D341Med (cell line): Measurements from ENCODE around the gene SMARCB1.

Source experiments
- DNase-seq: peaks from one replicate; pipeline ENCODE4 v3.0.0; 2012; ENCODE audit warnings: low spot score

The SMARCB1 gene

DNA sequence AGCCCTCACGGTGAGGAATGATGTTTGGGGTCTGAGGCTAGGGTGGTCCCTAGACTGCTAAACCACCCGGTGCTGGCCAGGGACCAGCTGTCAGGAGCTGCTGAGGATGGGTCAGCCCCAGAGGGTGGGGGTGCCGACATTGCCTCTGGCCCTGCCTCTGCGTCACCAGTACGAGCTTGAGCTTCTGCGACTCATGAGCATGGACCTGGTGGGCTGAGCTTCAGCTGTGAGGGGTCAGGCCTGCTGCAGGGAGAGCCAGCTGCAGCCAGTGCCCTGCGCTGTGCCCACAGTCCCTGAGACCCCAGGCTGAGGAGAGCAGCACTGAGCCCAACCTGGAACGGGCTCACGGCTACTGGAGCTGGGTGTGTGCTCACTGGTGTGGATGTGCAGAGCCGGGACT lies 45.0 kb downstream of the SMARCB1 start:
- DNase-seq, result no peak

DNA sequence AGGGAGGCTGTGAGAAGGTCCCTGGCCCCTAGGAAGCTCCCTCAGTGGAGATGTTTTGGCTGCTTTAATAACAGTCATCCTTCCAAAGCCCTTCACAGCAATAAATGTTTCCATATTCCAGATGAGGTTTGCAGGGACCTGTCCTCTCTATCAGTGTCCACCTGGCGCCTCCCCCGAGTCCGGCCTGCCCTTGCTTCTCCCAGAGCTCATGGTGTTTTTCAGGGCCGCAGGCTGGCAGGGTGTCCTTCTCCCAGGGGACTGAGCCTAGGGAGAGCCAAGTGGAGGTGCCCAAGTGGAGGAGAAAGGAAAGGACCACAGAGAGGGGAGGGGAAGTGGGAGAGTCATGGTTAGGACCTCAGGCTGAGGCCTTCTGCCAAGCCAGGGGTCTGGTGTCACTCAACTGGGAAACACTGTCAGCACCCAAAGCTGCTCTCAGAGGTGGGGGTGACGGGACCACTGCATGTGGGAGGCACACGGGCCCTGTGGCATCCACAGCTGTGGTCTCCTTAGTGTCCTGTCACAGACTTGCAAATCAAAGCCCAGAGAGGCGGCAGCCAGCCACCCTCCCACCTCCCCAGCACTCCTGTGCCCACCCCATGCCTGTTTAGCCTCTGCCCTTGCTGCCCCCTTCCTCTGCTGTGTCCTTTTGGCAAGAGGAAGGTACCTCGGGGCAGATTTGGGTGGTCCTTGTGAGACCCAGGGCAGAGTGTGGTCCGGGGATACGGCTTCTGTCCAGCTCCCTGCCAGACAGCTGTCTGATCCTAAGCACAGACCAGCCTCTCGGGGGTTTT lies 45.7 kb downstream of the SMARCB1 start:
- no peak for DNase-seq

DNA sequence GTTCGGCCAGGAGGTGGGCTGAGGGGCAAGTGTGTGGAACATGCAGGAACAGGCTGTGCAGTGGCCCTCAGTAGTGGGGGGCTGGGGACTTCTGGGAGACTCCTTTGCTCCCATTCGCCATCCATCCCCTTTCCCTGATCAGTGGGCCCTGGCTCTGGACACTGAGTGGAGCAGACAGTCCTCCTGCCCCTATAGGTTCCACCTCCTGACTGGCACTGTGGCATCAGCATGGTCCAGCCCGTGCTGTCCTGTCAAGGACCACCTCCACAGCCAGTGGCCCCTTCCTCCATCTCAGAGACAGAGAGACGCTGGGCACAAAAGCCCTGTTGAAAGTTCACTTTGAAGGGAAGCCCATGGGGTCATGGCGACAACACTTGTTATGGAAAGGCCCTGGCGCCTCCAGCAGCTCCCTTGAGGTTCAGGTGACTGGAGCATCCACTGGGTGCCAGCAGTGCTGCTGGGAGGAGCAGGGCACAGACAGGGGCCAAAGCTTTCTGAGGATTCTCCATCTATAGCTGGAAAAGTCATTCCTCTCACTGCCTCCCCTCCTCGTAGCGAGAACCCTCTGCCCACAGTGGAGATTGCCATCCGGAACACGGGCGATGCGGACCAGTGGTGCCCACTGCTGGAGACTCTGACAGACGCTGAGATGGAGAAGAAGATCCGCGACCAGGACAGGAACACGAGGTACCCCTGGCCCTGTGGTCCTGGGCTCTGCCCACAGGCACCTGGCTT lies 46.4 kb downstream of the SMARCB1 start:
- no peak for DNase-seq

DNA sequence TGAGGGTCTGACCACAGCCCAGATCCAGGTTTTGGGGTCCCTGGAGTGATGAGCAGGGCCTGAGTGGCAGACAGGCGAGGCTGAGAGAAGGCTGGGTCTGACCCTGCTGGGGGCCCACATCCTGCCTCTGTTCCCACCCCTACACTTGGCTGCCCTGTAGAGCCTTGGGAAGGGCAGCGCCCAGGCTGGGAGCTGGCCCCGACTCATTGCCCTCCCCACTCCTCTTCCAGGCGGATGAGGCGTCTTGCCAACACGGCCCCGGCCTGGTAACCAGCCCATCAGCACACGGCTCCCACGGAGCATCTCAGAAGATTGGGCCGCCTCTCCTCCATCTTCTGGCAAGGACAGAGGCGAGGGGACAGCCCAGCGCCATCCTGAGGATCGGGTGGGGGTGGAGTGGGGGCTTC lies 47.1 kb downstream of the SMARCB1 start:
- DNase-seq, result peak; percentile 20

DNA sequence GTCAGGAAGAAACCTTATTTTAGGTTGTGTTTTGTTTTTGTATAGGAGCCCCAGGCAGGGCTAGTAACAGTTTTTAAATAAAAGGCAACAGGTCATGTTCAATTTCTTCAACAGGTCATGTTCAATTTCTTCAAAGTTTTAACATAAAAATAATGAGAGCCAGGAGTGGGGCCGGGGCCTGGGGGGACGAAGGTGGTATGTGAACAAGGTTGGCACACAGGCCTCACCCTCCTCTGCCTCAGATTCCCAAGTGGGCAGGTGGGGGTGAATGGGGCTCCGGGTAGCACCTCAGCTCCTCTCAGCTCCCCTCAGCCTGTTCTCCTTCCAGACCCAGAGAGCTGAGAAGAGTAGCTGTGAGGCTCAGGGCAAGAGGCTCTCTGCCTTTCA lies 47.6 kb downstream of the SMARCB1 start:
- no peak for DNase-seq

DNA sequence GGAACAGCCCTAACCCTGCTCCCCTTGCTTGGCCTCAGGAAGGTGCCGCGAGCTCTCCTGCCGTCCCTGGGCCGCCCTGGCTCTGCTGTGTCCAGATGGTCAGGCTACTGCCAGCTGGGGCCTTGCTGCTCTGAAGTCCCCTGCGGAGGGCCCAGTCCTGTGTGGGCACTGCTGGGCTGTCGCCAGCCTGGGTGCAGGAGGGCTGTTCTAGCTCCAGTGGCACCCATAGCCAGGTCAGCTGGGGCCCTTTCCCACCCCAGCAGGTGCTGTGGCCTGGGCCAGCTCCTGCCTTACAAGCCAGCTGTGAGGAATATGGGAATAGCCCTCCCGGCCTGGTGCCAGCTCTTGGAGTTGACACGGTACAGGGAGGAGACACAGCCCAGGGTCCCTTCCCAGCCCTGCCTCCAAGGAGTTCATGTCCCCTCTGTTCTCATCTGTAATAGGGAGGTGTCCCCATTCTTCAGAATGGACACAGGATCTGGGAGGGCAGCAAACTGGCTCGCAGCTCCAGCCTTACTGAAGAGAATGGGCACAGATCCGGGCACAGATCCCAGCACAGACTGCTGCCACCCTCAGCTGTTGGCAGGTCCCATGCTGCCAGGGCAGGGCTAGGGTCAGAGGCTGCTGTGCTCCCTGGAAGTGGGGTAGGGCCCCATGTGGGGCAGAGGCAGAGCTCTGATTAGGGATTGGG lies 48.2 kb downstream of the SMARCB1 start:
- peak; percentile 13 for DNase-seq

DNA sequence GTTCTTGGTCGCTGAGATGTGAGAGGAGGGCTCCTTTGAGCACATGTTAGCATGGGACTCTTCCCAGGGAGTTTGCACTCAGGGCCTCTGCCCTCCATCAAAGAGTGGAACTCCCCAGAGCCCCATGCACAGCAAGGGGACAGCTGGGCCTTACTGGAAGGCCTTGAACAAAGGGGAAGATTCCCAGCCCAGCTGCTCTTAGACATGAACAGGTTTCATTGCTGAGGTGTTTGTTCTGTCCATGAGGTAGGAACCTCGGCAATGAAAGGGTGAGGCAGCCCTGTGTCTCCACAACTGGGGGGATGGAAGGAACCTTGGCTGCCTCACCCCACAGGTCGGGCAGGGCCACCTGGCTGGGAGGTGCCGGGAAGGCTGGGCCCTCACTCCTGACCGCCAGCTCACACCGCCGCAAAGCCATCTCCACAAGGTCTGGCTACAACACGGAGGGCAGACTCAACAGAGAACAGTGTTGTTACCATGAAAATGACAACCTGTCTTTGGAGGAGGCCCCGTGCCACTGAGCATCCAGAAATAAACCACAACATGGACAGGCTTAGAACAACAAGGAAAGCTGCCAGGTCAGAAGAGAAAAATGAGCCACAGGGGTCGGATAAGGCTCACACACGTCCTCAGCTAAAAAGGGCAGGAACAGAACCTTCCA lies 48.8 kb downstream of the SMARCB1 start:
- peak; percentile 16 for DNase-seq

DNA sequence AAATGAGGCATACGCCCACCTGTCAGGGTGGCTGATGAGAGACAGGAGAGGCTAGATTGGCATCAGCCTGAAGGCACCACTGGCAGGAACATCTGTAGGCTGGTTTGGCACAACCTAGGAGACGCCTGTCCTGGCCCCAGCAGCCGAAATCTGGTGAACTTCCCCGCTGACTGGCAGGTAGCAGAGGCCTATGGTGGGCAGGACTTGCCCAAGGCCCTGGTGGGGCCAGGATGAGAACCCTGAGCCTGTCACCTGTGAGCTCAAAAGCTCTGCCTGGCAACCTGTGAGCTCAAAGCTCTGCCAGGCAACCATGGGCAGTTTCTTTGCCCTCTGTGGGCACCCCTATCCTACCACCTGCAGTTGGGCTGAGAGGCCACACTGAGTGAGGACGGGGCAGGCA lies 49.5 kb downstream of the SMARCB1 start:
- DNase-seq, result peak; percentile 20

DNA sequence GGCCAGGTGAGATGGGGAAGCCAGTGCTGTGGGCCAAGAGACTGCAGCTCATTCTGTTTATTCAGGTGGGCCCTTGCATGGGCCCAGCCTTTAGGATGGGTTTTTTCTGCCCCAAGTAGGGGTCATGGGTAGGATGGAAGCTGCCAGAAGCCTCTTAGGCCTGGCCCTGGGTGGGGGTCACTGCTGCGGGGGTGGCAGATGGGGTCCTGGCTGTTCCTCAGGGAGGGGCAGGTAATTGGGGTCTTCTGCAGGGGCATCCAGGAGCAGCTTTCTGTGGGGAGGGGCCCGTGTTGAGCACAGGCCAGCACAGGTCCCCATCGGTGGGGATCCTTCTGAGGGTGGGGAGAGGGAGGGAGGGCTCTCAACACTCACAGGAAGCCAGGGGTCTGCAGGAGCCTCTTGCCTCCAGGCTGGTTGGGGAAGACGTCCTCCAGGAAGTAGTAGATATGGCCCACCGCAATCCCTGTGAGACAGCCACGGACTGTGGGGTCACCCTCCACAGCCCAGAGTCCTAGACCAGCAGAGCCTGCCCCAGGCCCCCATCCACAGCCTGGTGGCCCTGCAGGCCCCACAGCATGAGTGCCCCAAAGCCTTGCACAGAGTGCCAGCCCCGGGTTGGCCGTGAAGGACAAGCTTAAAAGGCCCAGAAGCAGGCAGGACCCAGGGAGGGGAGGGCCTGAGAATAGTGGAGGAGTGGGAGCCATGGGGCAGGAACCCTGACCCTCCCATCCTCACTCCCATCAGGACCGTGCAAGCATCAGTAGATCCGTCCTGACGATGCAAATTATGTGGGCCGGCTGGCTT lies 50.1 kb downstream of the SMARCB1 start:
- DNase-seq, result no peak

DNA sequence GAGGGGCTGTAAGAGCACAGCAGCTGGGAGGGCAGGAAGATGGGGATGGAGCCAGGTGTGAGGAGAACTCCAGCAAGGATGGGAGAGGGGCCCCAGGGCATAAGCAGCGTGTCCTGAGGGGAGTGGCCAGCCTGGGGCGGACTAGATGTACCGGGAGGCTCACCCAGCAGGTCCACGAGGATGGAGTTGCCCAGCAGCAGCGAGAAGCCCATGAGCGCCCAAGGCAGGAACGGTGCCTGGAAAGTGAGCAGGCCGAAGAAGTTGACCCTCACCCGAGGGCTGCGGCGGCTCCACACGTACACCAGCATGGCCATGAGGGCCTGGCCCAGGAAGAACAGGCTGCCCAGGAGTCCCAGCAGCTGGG lies 50.7 kb downstream of the SMARCB1 start:
- DNase-seq, result no peak

DNA sequence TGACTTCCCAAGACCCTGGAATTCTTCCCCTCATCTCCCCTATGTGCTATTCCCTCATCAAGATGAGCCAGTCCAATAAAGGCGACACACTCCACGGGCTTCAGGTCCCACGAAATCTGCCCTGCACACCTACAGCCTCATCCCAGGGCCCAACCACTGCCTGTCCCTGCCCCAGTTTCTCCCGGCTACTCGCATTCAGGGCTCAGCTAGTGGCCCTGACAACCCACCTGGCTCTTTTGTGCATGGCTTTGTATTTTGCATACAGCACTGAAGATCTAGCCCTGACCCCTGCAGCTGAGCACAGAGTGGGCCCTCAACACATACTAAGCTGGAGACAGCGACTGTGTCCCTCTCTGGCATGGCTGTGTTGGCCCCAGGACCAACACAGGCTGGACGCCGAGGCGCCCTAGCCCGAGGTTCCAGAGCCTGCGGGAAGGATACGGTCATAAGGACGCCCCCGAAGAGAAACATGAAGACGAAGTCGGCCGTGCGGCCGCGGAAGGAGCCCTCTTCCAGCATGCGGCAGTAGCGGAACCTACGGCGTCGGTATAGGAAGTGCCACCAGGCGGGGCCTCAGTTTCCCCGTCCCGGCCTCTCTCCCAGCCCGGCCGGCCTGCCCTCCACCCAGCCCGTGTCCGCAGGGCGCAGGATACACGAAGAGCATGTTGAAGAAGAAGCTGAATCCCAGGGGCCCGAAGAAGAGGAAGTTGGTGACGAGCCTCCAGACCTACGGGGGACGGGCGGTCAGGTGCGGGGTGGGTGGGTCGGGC lies 51.3 kb downstream of the SMARCB1 start:
- no peak for DNase-seq

DNA sequence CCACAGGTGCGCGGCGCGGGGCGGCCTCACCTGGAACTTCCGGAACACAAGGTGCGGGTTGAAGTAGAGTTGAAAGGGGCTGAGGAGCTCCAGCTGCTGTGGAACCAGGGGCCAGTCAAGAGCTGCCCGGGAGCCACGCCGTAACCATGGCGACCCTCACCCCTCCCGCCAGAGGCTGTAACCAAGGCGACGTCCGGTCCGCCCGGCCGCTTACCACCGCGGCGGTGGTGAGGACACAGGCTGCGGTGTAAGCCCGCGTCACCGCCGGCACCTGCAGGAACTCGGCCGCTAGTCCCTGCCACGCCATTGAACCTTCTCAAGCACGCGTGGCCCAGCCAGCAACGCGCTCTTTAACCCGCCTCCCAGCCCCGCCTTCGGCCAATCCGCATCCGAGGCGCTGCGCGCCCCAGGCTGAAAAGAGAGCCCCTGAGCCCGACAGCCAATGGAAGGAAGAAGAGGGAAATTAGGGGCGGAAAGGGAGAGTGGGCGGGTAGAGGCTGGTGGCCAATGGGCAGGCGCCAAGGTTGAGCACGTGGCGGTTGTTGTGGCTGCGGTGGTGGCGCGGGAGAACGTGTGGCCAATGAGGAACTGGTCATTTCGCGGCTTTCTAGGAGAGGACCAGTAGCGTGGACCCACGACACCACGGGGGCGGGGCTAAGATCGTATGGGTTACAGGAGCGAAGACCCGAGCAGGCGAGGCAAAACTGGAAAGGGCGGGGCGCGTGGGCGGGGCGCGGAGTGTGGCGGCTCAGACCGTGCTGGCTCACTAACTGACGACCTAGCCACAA lies 52.1 kb downstream of the SMARCB1 start, which contains the start of gene DERL3:
Gene DERL3, minus strand, starts transcription at position 326 of the 788 bp plus-strand sequence. Its CDS starts 19 bp downstream, at position 307.
- DNase-seq, result no peak

DNA sequence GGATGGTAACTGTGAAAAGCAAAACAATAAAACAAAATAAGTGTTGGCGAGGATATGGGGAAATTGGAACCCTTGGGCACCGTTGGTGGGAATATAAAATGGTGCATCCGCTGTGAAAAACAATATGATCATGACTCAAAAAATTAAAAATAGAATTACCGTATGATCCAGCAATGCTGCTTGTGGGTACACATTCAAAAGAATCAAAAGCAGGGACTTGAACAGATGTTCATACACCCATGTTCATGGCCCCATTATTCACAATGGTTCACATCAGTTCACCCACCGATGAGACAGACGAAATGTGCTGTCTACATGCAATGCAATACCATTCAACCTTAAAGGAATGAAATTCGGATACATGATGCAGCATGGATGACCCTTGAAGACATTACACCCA lies 53.3 kb downstream of the SMARCB1 start:
- DNase-seq, result no peak

DNA sequence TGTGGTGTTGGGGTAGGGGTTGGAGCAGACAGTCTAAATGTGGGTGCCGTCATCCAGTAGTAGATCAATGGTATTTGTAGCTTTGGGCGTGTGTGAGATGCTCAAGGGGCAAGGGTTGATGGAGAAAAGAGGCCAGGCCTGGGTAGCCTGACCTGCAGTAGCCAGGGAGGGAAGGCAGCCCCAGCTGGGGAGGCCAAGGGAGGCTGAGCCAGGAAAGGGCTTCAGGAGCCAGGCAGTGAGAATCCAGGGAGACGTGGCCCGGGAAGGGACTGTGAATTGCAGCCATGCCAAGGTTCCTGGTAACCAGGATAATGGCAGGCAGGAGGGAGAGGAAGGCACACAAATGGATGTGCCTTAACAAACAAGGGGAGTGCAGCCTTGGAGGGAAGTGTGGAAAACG lies 54.5 kb downstream of the SMARCB1 start:
- no peak for DNase-seq

DNA sequence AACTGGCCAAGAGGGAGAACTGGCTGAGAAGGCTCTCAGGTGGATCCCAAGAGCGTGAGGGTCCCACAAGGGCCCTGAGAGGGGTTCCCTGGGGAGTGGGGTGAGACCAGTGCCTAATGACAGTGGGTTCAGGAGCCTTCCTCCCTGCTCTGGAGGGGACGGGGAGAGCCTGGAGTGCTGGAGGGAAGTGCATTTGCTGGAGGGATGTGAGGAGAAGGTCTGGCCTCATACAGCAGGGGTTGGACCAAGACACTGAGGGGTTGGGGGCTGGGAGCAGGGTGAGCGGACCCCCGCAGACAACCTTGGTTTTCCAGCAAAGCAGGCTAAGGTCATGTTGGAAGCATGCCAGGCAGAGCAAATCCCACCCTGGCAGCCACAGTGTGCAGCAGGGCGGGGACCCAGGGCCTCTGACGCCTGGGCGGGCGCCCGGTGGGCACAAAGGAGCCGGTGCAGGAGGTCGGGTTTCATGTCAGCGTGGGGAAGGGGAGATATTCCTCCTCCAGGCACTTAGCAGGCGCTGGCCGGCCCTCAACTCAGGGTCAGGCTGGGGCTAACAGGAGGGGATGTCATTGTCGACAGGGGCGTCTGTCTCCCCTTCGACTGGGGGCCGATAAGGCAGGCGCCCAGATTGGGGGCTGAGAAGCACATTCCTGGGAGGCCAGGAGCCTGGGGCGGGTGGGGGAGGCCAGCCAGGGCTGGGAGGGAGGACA lies 55.1 kb downstream of the SMARCB1 start:
- DNase-seq, result no peak

DNA sequence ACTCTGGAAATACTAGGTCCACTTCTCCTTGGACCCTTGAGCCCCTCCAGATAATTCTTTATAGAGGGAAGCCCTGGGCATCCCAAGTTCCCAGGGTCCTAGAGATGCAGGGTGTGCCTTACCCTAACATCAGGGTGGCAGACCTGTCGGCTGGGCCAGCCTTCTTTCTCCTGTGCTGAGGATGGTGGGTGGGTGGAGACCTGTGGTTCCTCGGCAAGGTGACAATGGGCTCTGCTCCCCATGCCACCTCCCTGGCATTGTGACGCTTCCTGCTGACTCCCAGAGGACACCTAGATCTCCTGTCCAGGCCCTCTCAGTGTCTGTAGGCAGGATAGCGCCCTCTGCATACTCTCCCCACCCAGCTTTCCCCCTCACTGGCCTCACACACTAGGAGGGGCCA lies 55.8 kb downstream of the SMARCB1 start:
- DNase-seq, result no peak

DNA sequence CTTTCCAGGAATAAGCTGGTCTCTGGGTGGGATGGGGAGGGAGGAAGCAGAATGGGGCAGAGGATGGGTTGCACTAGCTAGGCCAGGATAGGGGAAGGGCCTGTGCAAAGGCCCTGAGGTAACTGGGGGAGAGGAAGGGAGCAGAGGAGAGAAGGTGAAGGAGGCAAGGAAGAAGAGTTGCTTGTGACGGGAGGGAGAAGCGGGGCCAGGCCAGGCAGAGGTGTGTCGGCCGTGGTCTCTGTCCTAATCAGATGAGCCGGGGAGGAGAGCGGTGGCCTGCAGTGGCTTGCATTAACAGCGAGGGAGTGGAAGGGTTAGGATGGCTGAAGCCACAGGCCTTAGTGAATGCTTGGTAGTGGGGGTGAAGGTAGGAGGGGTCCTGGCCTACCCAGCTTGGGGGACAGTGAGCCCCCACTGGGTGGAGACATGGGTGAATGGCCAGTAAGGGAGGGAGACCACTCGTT lies 58.0 kb downstream of the SMARCB1 start:
- no peak for DNase-seq

DNA sequence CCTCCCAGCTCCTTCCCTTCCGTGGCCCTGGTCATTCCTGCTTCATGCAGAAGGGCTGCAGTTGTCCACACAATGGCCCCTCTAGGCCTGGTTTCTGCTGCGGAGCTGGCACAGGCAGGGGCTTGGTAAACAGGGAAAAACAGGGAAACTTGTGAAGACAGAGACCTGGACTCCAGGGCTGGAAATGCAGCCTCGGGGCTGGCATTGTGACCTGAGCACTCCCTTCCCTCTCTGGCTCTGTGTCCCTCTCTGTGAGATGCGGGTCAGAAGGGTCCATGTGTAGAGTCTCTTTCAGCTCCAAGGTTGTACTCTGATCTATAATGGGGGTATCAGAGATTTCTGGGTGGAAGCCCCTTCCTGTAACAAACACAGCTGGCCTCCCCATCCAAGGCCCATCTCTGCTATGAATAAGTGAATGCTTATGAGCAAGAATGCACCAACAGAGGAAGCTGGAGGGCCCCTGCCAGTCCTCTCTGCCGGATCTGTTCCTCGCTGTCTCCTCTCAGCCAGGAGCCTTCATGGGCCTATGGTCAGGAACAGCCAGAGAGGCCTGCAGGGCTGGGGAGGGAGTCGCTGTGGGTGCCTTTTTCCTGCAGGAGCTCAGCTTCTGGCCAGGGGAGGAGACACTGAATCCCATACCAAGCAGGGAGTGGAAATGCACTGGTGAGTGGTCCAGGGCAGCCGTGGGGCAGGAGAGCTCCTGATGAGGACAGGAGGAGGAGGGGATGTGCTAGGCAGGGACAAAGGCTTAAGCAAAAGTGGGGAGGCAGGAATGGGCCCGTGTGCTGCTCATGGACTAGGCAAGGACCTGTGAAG lies 58.7 kb downstream of the SMARCB1 start:
- no peak for DNase-seq
